NT2/D1 (cell line): ENCODE measurements around the gene SUPT5H.

Experiments
- YY1 ChIP-seq: IDR thresholded peaks from 2 replicates; pipeline ENCODE4 v1.6.1; 2011; ENCODE audit not compliant: insufficient read length, insufficient read depth
- ZNF274 ChIP-seq: IDR thresholded peaks from 2 replicates; pipeline ENCODE4 v1.6.1; 2011; ENCODE audit warnings: mild to moderate bottlenecking, low read depth, low read length

- TF ChIP-seq YY1 (no peak), ZNF274 (no peak)
Measured at GRCh38 chr19:39446365-39447084, 1.1 kb downstream of the SUPT5H start.
